Fibroblast of lung (primary cell): ENCODE results near the gene SDHA.

Source experiments
- CTCF ChIP-seq, 2 donors: IDR thresholded peaks in 1 of 2; conservative IDR thresholded peaks in 1 of 2; 1 replicate in 1 of 2; 2 replicates in 1 of 2; pipeline ENCODE4 v1.5.1; 2011 to 2012; ENCODE audit warnings: low read length in 2 of 2, control low read depth in 1 of 2, inconsistent platforms in 1 of 2, low read depth in 1 of 2, mild to moderate bottlenecking in 1 of 2
- EZH2 ChIP-seq: IDR thresholded peaks from 2 replicates; pipeline ENCODE4 v1.5.1; 2012; ENCODE audit warnings: low read length, control low read depth, mild to moderate bottlenecking; ENCODE audit errors: missing control alignments

GRCh38 chr5:302966-303365 lies 84.8 kb downstream of the SDHA start:
- TF ChIP-seq CTCF (conservative IDR thresholded peaks at IDR 0.05 in 1 of 2, IDR thresholded peaks at IDR 0.05 in 1 of 2; ENCODE audit: low read depth in 1 of 2, low read length in 2 of 2) (no peak), EZH2 (no peak)
